ENCODE results near the gene BOK.
"Not testable (repeated sequence)": the region's sequence is repeated elsewhere in the genome, so short reads cannot be mapped to it uniquely, and the experiment has no call there.

The BOK gene

DNA sequence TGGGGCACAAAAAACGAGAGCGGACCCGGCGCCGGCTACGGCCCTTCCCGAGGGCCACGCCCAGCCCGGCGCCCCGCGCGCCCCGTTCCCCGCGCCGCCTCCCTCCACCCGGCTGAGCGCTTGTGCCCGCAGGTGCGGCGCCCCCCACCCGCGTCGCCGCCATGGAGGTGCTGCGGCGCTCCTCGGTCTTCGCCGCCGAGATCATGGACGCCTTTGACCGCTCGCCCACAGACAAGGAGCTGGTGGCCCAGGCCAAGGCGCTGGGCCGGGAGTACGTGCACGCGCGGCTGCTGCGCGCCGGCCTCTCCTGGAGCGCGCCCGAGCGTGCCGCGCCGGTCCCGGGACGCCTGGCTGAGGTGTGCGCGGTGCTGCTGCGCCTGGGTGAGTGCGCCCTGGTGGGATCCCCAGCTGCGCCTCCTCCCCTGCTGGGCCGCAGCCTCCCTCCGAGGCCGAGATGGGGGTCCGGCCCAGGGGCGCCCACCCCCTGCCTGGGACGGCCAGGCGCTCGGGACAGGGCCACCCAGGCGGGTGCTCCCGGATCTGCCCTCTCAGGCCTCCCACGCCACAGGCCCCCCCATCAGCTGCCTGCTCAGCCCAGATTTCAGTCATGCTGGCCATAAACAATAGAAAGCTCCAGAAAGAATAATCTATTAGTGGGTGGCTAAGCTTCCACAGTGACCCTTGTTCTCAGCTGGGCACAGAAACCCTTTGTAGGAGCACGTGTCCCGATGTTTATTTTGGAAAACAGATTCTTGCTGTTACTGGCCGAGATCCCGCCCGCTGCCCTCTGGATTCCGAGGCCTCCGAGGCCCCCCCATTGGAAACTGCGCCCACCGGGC lies 997 bp downstream of the BOK start:
- no peak for DNase-seq

DNA sequence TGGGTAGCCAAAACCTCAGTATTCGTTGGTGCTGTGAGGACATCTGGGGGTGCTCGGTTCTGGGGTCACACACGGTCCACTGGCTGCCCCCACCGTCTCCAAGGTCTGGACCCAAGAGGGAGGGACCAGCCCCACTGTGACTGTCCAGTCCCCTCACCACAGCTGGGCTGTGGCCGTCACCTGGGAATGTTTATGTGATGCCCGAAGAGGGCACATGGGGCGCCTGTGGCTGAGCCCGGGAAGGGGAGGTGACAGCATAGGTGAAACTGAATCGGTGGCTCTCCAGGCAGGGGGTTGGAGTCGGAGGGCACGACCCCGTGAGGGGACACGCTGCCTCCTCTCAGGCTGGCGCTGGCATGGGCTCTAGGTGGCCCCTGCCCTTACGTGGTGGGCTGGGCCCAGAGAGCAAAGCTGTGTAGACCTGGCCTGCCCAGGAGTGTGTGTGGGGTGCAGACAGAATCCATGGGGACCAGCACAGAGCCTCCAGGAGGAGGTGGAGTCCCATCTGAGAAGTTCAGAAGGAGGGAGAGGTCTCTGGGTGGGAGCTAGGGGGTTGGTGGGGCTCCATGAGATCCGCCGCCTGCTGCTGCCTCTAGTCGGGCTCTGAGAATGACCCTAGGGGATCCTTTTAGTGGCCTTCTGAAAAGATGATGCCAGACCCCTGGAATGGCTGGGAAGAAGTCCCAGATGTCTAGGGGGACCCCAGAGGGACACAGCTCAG lies 1.8 kb downstream of the BOK start:
- no peak for DNase-seq

DNA sequence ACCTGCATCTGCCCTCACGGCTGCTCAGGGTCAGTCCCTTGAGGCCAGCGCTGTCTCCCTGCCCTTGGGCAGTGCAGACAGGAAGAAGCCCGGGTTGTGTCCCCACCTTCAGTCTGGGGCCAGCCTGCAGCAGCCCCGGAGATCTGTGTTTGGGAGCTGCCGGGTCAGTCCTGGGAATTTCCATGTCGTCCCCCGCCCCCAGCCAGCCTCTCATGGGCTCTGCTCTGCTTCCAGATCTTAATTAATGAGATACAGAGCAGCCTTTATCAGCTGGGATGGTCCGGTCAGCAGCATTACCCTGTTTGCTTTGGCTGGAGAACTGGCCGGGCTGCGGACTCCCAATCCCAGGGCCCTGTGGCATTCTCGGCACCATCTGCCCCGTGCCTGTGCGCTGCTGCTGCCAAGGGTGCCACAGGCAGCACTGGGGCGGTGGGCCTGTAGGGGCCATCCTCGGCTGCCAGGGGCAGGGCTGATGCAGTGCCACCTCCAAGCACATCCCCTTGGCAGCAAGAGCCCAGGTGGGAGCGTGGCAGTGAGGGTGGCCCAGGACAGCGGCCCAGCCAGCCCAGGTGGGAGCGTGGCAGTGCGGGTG lies 2.4 kb downstream of the BOK start:
- DNase-seq = no peak

DNA sequence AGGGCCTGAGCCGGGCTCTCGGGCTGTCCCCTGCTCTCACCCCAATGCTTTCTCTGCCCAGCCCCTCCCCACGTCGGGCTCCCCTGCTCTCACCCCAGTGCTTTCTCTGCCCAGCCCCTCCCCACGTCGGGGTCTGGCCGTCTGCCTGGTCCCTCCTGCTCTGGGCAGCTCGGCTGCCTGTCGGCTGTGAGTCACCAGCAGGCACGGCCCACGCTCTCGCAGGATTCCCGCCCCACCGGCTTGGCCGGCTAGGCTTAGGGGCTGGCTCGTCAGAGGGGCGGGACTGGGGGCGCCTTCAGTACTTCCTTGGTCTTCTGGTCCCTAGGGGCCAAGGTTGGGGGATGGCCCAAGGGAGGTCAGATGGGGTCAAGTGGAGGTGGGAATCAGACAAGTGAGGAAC lies 3.3 kb downstream of the BOK start:
- no peak for DNase-seq

DNA sequence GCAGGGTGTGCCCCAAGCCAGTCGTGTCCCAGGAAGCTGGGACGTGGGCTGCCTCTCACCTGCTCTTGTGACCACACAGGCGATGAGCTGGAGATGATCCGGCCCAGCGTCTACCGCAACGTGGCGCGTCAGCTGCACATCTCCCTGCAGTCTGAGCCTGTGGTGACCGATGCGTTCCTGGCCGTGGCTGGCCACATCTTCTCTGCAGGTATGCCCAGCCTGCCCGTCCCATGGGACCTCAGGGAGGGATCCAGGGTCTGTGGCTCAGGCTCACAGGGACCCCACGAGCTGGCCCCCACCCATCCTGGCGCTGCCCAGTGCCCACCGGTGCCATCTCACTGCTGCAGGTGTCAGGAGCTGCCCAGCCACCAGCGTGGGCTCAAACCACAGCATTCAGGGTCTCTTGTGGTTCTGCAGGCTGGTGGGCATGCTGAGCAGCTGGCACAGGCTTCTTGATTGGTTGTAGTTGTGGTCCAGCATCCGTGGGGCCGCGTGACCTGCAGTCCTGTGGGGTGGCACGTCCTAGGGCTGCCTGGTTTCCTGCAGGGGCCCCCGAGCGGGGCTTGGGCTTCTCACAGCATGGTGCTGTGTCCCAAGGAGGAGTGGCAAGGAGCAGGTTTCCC lies 3.8 kb downstream of the BOK start:
- no peak for DNase-seq

DNA sequence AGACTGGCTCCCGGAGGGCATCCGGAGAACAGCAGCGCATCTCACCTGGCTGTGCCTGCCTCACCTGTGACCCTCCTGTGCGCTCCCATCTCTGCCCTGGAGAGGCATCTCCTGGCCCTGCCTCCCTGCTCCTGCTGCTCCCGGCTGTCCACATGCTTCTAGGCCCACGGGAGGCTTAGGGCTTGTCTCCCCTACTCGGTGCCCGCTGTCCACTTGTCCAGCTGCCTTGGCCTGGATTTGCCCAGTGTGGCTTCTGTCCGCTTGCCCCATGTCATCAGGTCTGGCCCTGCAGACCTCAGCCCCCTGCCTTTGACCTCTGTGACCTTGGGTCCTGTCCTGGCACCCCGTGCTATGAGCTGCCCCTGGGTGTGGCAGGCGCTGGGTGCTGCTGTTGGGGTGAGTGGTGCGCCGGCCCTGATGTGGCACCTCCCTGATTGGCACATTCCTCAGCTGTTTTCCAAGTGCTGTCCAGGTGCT lies 4.5 kb downstream of the BOK start:
- DNase-seq = no peak

DNA sequence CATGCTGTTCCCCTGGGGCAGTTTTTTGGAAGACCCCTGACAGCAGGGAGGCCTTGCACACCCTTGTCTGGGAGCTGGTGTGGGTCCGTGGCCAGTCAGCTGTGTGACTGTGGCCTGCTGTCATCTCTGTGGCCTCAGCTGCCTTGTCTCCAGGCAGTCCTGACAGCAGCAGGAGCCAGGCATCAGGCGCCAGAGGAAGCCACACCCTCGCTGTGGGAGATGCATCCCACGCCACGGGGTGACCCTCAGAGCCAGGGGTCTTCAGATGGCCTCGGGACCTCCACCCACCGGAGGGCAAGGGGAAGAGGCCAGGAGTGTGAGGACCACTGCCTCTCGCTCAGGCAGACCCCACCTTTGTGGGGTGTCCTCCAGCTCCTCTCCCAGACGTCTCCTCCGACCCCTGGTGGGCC lies 5.0 kb downstream of the BOK start:
- no peak for DNase-seq

DNA sequence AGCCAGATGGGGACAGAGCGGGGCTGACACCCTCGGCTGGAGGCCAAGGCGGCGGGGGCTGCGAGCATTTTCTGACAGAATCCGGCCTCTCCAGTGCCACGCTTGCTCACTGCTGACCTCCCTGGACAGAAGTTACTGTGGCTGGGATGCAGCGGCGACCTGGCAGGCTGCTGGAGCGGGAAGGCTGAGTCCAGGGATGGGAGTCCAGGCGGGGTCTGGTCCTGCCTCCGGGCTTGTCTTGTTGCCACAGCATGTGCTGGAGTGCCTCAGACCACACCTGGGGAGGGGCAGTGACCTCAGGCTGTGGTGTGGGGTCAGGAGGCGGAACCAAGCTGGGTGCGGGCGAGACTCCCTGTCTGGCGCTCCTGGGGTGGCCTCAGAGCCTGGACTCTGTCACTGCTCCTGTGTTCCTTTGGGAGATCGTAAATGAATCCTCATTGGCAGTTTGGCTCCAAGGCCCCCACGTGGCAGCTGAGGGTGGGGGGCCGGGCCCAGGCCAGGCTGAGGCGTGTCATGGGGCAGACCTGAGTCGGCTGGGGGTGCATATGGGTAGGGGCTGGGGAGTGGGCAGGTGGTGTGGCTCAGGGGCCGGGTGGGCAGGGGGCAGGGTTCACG lies 5.5 kb downstream of the BOK start:
- DNase-seq = no peak

DNA sequence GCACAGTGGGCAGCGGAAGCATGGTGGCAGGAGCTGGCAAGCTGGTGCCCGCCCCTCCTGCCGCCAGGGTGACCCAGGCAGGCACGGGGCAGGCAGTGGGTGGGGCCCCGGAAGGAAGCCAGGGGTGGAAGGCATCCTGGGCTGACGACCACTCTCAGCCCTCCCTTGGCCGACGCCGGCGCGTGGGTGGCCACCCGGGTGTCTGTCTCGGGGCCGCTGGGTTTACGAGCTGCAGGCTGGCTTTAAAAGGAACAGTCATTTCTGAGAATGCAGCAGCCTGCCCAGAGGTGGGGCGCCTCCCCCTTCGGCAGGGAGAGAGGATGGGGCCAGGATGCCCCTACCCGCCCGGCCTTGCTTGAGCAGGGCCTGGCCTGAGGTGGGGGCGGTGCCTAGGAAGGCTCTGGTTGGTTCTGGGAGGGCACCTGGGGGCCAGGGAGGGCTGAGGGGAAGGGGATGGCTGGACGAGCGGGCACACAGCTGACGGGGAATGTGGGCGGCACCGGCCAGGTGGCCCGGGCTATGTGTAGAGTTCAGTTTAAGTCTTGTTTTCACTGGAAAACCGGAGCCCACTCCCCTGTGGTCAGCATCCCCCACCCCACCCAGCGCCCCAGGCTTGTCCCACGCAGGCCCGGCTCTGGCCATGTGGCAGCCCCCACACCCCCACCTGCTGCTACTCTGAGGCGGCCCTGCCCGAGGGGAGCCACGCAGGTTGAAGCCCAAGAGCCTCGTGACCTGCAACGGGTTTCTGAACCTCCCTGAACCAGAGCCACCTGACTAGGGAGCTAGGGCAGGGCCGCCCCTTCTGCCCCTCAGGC lies 6.3 kb downstream of the BOK start:
- no peak for DNase-seq

DNA sequence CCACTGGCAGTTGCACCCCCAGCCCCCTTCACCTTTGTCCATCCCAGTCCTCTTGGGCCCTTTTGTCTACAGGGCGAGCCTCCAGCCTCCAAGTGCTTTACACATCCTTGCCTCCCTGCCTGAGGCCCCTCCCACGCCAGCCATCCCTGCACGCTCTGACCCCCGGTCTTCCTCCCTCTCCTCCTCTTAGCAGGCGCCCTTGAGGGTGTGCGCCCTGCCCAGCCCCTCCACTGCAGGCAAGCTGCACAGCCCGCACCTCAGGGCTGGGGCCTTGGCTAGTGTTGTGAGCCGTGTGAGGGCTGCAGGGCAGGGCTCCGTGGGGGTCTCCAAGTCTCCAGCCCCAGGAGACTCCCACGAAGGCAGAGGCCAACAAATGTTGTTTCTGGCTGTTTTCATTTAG lies 6.9 kb downstream of the BOK start:
- no peak for DNase-seq

DNA sequence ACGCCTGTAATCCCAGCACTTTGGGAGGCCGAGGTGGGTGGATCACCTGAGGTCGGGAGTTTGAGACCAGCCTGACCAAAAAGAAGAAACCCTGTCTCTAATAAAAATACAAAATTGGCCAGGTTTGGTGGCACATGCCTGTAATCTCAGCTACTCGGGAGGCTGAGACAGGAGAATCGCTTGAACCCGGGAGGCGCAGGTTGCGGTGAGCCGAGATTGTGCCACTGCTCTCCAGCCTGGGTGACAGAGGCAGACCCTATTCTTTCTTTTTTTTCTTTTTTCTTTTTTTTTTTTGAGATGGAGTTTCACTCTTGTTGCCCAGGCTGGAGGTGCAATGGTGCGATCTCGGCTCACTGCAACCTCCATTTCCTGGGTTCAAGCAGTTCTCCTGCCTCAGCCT lies 7.5 kb downstream of the BOK start:
- not testable (repeated sequence) for DNase-seq

DNA sequence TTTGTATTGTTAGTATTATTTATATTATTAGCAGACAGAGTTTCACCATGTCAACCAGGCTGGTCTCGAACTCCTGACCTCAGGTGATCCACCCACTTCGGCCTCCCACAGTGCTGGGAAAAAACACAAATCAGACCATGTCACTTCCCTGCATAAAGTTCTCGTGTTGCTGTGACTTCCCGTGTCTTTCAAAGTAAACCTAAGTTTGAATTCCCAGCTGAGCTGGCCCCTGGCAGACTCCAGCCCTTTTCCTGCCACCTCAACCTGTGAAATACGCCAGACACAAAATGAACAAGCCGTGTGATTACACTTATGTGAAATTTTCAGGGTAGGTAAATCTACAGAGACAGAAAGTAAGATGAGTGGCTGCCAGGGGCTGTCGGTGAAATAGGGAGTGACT lies 7.9 kb downstream of the BOK start:
- no peak for DNase-seq

DNA sequence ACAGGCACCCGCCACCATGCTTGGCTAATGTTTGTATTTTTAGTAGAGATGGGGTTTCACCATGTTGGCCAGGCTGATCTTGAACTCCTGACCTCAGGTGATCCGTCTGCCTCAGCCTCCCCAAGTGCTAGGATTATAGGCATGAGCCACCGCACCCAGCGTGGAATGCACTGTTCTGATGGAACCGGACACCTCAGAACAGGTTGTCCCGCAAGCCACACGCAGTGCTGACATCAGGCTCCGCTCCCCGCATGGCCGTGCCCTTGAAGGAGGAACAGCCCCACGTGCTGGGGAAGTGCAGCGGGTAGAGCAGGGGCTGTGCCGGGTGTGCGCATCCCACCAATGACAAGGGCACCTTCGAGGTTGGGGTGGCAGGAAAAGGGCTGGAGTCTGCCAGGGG lies 8.7 kb downstream of the BOK start:
- DNase-seq = not testable (repeated sequence)

DNA sequence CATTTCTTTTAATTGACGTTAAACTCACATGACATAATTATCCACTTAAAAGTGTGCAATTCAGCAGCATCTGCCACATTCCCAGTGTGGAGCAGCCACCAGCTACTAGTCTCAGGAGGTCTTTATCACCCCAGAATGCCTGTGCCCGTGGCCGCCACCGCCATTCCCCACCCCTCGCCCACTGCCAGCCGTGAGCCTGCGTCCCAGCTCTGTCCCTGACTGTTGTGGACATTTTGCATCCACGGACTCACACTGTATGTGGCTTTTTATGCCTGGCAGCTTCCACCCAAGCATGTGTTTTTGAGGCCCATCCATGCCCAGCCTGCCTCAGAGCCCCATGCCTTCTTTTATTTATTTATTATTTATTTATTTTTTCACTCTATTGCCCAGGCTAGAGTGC lies 9.2 kb downstream of the BOK start:
- DNase-seq = no peak

DNA sequence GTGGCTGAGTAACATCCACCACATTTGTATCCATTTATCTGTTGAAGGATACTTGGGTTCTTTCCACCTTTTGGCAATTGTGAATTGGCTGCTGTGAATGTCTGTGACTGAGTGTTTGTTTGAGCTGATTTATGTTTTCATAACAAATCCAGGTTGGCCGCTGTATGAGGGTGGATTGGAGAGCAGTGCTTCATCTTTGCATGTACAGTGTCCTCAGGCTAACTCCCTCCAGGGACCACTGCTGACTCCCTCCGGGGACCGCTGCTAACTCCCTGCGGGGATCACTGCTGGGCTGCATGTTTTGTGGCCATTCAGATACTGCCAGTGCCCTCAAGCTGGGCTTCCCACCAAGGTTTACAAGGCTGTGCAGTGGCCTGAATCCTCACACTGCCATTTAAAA lies 10.2 kb downstream of the BOK start:
- no peak for DNase-seq

DNA sequence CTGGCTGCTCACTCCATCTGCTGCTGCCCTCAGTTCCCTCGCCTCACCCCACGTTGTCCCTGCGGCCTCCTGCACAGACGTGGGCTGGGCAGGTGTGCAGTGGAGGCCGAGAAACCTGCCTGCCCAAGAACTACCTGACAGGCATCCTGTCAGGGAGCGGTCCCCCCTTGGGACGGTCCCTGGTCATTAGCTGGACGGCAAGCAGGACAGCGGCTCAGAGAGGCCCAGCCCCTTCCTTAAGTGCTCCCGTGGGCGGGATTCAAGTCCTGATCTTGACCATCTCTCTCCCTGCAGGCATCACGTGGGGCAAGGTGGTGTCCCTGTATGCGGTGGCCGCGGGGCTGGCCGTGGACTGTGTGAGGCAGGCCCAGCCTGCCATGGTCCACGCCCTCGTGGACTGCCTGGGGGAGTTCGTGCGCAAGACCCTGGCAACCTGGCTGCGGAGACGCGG lies 11.3 kb downstream of the BOK start:
- no peak for DNase-seq

DNA sequence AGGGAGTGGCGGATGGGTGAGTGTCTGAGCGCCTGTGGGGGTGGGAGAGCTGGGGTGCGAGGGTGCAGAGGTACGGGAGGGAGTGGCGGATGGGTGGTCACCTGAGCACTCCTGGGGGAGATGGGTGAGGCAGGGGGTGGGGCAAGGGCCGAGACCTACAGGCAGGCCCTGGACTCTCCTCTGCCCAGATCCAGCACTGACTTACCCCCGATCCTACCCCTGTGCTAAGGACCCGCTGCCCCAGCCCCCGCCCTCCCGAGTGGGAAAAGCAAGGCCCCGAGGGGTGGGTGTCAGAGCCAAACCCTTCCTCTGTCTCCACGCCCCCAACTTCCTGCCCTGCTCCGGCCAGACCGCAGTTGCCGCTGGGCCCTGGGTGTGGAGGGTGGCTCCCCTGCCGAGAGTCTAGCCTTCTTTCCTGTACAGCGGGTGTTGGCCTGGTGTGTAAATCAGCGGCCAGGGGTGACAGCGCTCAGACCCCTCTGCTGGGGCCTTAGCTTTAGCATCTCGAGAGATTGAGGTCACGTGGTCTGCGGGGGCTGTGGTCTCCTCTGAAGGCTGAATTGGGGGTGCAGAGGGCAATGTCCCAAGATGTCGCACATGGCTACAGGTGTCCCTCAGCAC lies 12.5 kb downstream of the BOK start:
- no peak for DNase-seq

DNA sequence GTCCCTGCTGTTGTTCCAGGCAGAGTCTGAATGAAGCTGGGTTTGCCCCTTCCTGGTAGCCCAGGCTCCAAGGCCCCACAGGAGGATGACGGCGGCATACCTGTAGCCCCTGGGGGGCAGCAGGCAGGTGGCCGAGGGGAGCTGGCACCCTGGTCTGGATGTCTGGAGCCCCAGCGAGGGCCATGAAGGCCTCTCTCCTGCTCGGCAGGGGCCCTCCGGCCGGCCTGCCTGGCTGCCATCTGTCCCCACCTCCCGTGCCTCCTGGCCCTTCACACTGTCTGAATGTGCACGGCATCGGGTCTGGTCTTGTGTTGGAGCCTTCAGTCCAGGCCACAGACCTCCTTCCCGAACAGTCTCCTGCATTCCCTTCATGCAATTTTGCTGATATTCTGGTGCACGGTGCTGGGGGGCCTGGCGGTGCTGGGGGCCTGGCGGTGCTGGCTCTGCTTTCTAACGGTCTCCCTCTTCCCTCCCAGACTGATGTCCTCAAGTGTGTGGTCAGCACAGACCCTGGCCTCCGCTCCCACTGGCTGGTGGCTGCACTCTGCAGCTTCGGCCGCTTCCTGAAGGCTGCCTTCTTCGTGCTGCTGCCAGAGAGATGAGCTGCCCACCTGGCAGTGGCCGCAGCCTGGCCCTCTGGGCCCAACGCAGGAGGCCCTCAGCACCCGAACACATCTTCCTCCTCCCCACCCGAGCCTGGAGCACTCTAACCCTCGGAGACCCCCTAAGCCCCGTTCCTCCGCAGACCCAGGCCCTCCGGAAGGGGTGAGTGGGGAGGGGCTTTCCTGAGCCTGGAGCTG lies 13.5 kb downstream of the BOK start:
- DNase-seq = no peak

DNA sequence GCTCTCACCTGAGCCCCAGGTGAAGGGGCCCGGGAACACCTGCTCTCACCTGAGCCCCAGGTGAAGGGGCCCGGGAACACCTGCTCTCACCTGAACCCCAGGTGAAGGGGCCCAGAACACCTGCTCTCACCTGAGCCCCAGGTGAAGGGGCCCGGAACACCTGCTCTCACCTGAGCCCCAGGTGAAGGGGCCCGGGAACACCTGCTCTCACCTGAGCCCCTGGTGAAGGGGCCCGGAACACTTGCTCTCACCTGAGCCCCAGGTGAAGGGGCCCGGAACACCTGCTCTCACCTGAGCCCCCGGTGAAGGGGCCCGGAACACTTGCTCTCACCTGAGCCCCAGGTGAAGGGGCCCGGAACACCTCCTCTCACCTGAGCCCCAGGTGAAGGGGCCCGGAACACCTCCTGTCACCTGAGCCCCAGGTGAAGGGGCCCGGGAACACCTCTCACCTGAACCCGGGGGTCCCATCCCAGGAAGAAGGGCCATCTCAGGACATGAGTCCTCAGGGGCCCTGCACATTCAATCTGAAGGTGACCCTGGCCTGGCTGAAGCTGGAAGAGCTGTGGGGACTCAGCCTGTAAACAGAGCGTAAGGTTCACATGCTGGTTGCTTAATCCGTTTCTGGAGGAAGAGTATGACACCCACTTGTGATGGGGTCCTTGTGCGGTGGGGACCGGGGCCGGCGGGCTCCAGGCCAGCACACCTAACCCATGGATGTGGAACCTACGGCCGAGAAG lies 14.5 kb downstream of the BOK start:
- not testable (repeated sequence) for DNase-seq

DNA sequence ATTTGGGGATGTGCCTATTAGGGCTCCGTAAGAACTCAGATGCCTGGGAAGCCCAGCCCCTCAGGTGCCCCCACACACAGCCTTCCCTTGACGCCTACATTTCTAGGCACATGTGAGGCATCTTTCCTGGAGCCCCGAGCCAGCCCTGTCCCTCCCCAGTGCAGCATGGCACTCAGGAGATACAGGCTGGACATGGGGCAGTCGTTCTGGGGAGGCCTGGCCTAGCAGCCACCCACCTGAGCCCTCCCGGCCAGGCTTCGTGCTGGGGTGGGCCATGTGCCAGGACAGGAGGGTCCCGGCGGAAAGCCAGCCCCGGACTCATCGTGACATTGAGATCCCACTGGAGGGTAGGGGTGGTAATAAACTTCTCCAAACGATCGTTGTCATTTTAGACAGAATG lies 15.2 kb downstream of the BOK start:
- no peak for DNase-seq
